Lower lobe of right lung (tissue), 2 donors: ENCODE results near the gene MEIS3. TPM values are rescaled to one million over a fixed set of nuclear protein-coding genes. Genes with fewer than 3 reads are reported as not detected.
"Not testable (repeated sequence)": the region's sequence is repeated elsewhere in the genome, so short reads cannot be mapped to it uniquely, and the experiment has no call there.

Experiments used
- ATAC-seq, 2 donors: fragments of 200-7000 bp; cut with Tn5 transposase; one replicate each; pipeline ENCODE4 v1.9.1; 2020 to 2022; ENCODE audit warnings: mild to moderate bottlenecking in 2 of 2, moderate library complexity in 2 of 2
- DNase-seq: peaks from one replicate; pipeline ENCODE4 v3.0.0-alpha.2; 2020
- H3K27ac ChIP-seq: fragments of 200-600 bp; one replicate; pipeline ENCODE4 v1.8.0; 2022
- H3K27me3 ChIP-seq: fragments of 200-600 bp; one replicate; pipeline ENCODE4 v1.8.0; 2022; ENCODE audit warnings: low read depth
- H3K36me3 ChIP-seq: fragments of 200-600 bp; one replicate; pipeline ENCODE4 v1.8.0; 2022; ENCODE audit warnings: mild to moderate bottlenecking
- H3K4me1 ChIP-seq: fragments of 200-600 bp; one replicate; pipeline ENCODE4 v1.8.0; 2022
- H3K4me3 ChIP-seq: fragments of 200-600 bp; one replicate; pipeline ENCODE4 v1.8.0; 2022; ENCODE audit warnings: mild to moderate bottlenecking
- H3K9me3 ChIP-seq: fragments of 200-600 bp; one replicate; pipeline ENCODE4 v1.8.0; 2022
- CTCF ChIP-seq: fragments of 200-600 bp; IDR thresholded peaks from one replicate; pipeline ENCODE4 v1.8.0; 2022; ENCODE audit warnings: antibody characterized with exemption, mild to moderate bottlenecking
- intact Hi-C: fragments of 100-400 bp; cut with DNase I; formaldehyde crosslinking; loops from one replicate; pipeline ENCODE4 v1.11.0; 2022
- total RNA-seq: library from RNA; stranded (reverse); fragmentation: NEBNext Ultra II Directional; extraction: Animal tissue kit (Norgen Biotek cat#: 25700); gene quantifications from one replicate; pipeline ENCODE4 v1.2.1, GENCODE V29; 2021
- donor health status: DM: no; HTN: yes; CAD: no; lungs with severe emphysema.

The MEIS3 gene
- total RNA-seq, 1 donor from 2014 or later: 5.3 TPM

- intact Hi-C loops: no loop called here
- no peak for TF ChIP-seq CTCF
Measured at GRCh38 chr19:47398707-47399597, 20.4 kb downstream of the MEIS3 start.

DNA sequence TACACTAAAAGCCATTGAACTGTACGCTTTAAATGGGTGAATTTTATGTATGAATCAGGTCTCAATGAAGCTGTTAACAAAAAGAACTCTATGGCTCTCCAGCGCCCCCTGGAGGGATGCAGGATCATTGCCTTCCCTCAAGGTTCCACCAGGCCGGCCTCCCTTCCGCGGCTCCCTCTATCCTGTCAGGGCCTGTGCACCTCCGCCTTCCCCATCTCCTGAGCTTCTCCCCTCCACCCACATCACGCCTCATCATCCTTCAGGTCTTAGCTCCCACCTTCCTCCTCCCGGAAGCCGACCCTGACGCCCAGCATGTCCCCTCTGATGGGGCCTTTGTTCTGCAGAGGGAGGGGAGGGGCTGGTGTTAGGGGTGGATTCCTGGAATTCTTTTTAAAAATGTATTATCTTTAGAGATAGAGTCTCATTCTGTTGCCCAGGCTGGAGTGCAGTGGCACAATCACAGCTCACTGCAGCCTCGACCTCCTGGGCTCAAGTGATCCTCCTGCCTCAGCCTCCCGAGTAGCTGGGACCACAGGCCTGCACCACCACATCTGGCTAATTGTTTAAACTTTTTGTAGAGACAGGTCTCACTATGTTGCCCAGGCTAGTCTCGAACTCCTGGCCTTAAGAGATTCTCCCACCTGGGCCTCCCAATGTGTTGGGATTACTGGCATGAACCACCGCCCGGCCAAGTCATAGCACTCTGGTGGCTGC is 27.7 kb downstream of the MEIS3 start:
- DNase-seq (peak; percentile 86), ATAC-seq (peak; percentile 80)
- TF ChIP-seq CTCF: peak; percentile 90
- H3K4me1 ChIP-seq: no peaks in the 10 kb centered on the region
- no peaks in the 10 kb centered on the region for H3K36me3 ChIP-seq
- H3K9me3 ChIP-seq: no peaks in the 10 kb centered on the region
- no peak overlapping the region for H3K4me3 ChIP-seq
- H3K27me3 ChIP-seq: peaks cover 7% of the 10 kb centered on the region
- no peak overlapping the region for H3K27ac ChIP-seq
- intact Hi-C loops: no loop called here

More at GRCh38 chr19:47398707-47399597, 20.4 kb downstream of the MEIS3 start:
- no peaks in the 10 kb centered on the region for H3K36me3 ChIP-seq
- peaks cover 5% of the 10 kb centered on the region for H3K27me3 ChIP-seq
- ATAC-seq: no peak
- no peaks in the 10 kb centered on the region for H3K4me1 ChIP-seq
- H3K4me3 ChIP-seq: no peak overlapping the region
- DNase-seq: no peak
- H3K27ac ChIP-seq: no peak overlapping the region
- no peaks in the 10 kb centered on the region for H3K9me3 ChIP-seq

- H3K36me3 ChIP-seq: no peaks in the 10 kb centered on the region
- no peaks in the 10 kb centered on the region for H3K4me1 ChIP-seq
- no peak overlapping the region for H3K4me3 ChIP-seq
- ATAC-seq (no peak), DNase-seq (no peak)
- no peak for TF ChIP-seq CTCF
- H3K27ac ChIP-seq: no peak overlapping the region
- intact Hi-C loops: no loop called here
- no peaks in the 10 kb centered on the region for H3K9me3 ChIP-seq
- peaks cover 7% of the 10 kb centered on the region for H3K27me3 ChIP-seq
Measured at GRCh38 chr19:47390533-47391488, 28.5 kb downstream of the MEIS3 start.

DNA sequence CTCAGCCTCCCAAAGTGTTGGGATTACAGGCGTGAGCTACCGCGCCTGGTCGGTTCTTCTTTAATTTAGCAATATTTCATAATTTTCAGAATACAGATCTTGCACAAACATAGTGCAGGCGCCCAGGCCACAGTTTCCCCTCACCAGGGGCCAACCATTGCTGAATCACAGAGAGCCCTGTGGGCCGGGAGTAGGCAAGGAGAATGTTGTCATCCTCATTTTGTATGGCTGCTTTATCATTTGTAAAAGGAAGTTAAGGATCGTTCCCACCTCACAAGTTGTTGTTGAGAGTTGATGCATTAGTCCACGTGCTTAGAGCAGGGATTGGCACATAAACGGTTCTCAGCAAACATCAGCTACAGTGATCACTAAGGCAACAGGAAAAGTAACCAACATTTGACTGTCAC is 30.2 kb downstream of the MEIS3 start:
- TF ChIP-seq CTCF: no peak
- DNase-seq: peak; percentile 86
- intact Hi-C loops: no loop called here
- Histone ChIP-seq H3K4me3 (no peak overlapping the region), H3K27ac (peak overlapping the region; percentile 67), H3K27me3 (peaks cover 7% of the 10 kb centered on the region), H3K9me3 (no peaks in the 10 kb centered on the region), H3K4me1 (no peaks in the 10 kb centered on the region), H3K36me3 (no peaks in the 10 kb centered on the region)
- peak; percentile 85 to 89 for ATAC-seq

GRCh38 chr19:47388721-47389120 is 30.6 kb downstream of the MEIS3 start:
- H3K27ac ChIP-seq: peak overlapping the region; percentile 67
- H3K9me3 ChIP-seq, H3K27me3 ChIP-seq, H3K4me3 ChIP-seq, H3K36me3 ChIP-seq, H3K4me1 ChIP-seq, DNase-seq, intact Hi-C loops: not testable (repeated sequence)
- peak; percentile 67 to 73 for ATAC-seq

- H3K4me3 ChIP-seq, H3K4me1 ChIP-seq, ATAC-seq, H3K27ac ChIP-seq, DNase-seq, intact Hi-C loops, H3K27me3 ChIP-seq, H3K9me3 ChIP-seq, H3K36me3 ChIP-seq: not testable (repeated sequence)
Measured at GRCh38 chr19:47387623-47388022, 31.7 kb downstream of the MEIS3 start.

DNA sequence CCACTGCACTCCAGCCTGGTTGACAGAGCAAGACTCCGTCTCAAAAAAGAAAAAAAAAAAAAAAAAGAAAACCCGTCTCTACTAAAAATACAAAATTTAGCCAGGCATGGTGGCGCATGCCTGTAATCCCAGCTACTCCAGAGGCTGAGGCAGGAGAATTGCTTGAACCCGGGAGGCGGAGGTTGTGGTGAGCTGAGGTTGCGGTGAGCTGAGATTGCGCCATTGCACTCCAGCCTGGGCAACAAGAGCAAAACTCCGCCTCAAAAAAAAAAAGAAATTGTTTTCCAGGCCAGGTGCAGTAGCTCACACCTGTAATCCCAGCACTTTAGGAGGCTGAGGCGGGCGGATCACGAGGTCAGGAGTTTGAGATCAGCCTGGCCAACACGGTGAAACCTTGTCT is 32.7 kb downstream of the MEIS3 start:
- intact Hi-C loops, H3K36me3 ChIP-seq, DNase-seq, H3K9me3 ChIP-seq, ATAC-seq, H3K4me3 ChIP-seq, H3K27me3 ChIP-seq, H3K4me1 ChIP-seq, H3K27ac ChIP-seq: not testable (repeated sequence)

GRCh38 chr19:47384533-47384932 is 34.8 kb downstream of the MEIS3 start:
- intact Hi-C loops, DNase-seq, H3K27ac ChIP-seq, H3K4me3 ChIP-seq, ATAC-seq, H3K4me1 ChIP-seq, H3K9me3 ChIP-seq, H3K27me3 ChIP-seq: not testable (repeated sequence)
- H3K36me3 ChIP-seq: peaks cover 30% of the 10 kb centered on the region

GRCh38 chr19:47383890-47384289 is 35.4 kb downstream of the MEIS3 start:
- H3K9me3 ChIP-seq, H3K4me1 ChIP-seq, ATAC-seq, H3K27me3 ChIP-seq, intact Hi-C loops, H3K4me3 ChIP-seq, H3K27ac ChIP-seq, DNase-seq: not testable (repeated sequence)
- H3K36me3 ChIP-seq: peaks cover 36% of the 10 kb centered on the region
